IMR-90 (cell line): ENCODE data around the gene TTLL11. TPM values are rescaled to one million over a fixed set of nuclear protein-coding genes. Genes with fewer than 3 reads are reported as not detected.

Source experiments
- ATAC-seq: fragments of 200-7000 bp; cut with Tn5 transposase; 2 replicates; pipeline ENCODE4 v1.9.1; 2020; ENCODE audit warnings: low read depth, mild to moderate bottlenecking, moderate library complexity
- BruUV-seq: library from RNA; stranded (reverse); fragments of 400-500 nt; replicated peaks from 2 replicates; lab custom pipeline; 2021; lab: Mats Ljungman, UMichigan
- CTCF ChIA-PET: fragments of 300-600 bp; formaldehyde crosslinking; extraction: SDS; loops from one replicate; lab custom pipeline; 2021; ENCODE audit warnings: antibody characterized with exemption; lab: Yijun Ruan, JAX
- POLR2A ChIA-PET: fragments of 300-600 bp; sonication (Branson Sonifier 250); formaldehyde crosslinking; loops from one replicate; lab custom pipeline; 2022; ENCODE audit warnings: antibody characterized with exemption; ENCODE audit not compliant: unreplicated experiment; lab: Charles Lee
- DNase-seq: peaks from one replicate; pipeline ENCODE4 v3.0.0; 2013
- H2AFZ ChIP-seq: replicated peaks from 2 replicates; pipeline ENCODE3; 2013; ENCODE audit warnings: low read length, mild to moderate bottlenecking; ENCODE audit not compliant: poor library complexity
- H2AK5ac ChIP-seq: 2 replicates; pipeline ENCODE4 v1.6.1; 2013; ENCODE audit warnings: low read depth, low read length, inconsistent platforms
- H2AK9ac ChIP-seq: replicated peaks from 2 replicates; pipeline ENCODE3; 2013; ENCODE audit warnings: mild to moderate bottlenecking, low read depth, low read length, moderate library complexity; ENCODE audit not compliant: poor library complexity
- H2BK120ac ChIP-seq: 2 replicates; pipeline ENCODE4 v1.6.1; 2013; ENCODE audit warnings: low read depth, low read length, inconsistent platforms
- H2BK15ac ChIP-seq: 3 replicates; pipeline ENCODE4 v1.6.1; 2013; ENCODE audit warnings: low read depth, low read length, inconsistent platforms
- H2BK20ac ChIP-seq: 2 replicates; pipeline ENCODE4 v1.6.1; 2013; ENCODE audit warnings: low read depth, mild to moderate bottlenecking, inconsistent platforms, low read length, moderate library complexity
- H2BK5ac ChIP-seq: 2 replicates; pipeline ENCODE4 v1.6.1; 2013; ENCODE audit warnings: mild to moderate bottlenecking, low read depth, low read length, inconsistent platforms; ENCODE audit not compliant: poor library complexity, severe bottlenecking
- H3K14ac ChIP-seq: replicated peaks from 2 replicates; pipeline ENCODE4 v1.6.1; 2013; ENCODE audit warnings: low read depth, low read length, inconsistent platforms
- H3K18ac ChIP-seq: 2 replicates; pipeline ENCODE4 v1.6.1; 2013; ENCODE audit warnings: low read depth, low read length, control low read depth
- H3K23ac ChIP-seq: 2 replicates; pipeline ENCODE4 v1.6.1; 2013; ENCODE audit warnings: low read depth, low read length, inconsistent platforms
- H3K27ac ChIP-seq: 2 replicates; pipeline ENCODE4 v1.5.1; 2013; ENCODE audit warnings: mild to moderate bottlenecking, control low read depth, low read length; ENCODE audit not compliant: insufficient read depth
- H3K27me3 ChIP-seq: 2 replicates; pipeline ENCODE4 v1.6.1; 2013; ENCODE audit warnings: low read length; ENCODE audit not compliant: control insufficient read depth, insufficient read depth
- H3K36me3 ChIP-seq: 2 replicates; pipeline ENCODE4 v1.6.1; 2013; ENCODE audit warnings: low read length, mixed read lengths; ENCODE audit not compliant: control insufficient read depth, insufficient read depth
- H3K4ac ChIP-seq: 2 replicates; pipeline ENCODE4 v1.6.1; 2013; ENCODE audit warnings: low read depth, low read length, inconsistent platforms
- H3K4me1 ChIP-seq: 2 replicates; pipeline ENCODE4 v1.6.1; 2013; ENCODE audit warnings: low read length, mixed read lengths; ENCODE audit not compliant: control insufficient read depth, insufficient read depth
- H3K4me2 ChIP-seq: 2 replicates; pipeline ENCODE4 v1.6.1; 2013; ENCODE audit warnings: low read depth, mild to moderate bottlenecking, control low read depth, low read length, moderate library complexity
- H3K4me3 ChIP-seq: 2 replicates; pipeline ENCODE4 v1.5.1; 2013; ENCODE audit warnings: low read depth, mild to moderate bottlenecking, control low read depth, low read length, moderate library complexity; ENCODE audit not compliant: insufficient read depth
- H3K56ac ChIP-seq: 2 replicates; pipeline ENCODE4 v1.6.1; 2013; ENCODE audit warnings: low read length, inconsistent platforms; ENCODE audit not compliant: insufficient read depth; ENCODE audit errors: extremely low read depth
- H3K79me1 ChIP-seq, 2 experiments: 2 replicates each; pipeline ENCODE4 v1.6.1; 2013; ENCODE audit warnings: low read length in 2 of 2, inconsistent platforms in 1 of 2, low read depth in 1 of 2
- H3K9ac ChIP-seq: 2 replicates; pipeline ENCODE4 v1.6.1; 2013; ENCODE audit warnings: low read depth, low read length, control low read depth
- H3K9me1 ChIP-seq: 2 replicates; pipeline ENCODE4 v1.6.1; 2013; ENCODE audit warnings: low read length, inconsistent platforms; ENCODE audit not compliant: insufficient read depth
- H3K9me3 ChIP-seq: 2 replicates; pipeline ENCODE4 v1.6.1; 2013; ENCODE audit warnings: low read length; ENCODE audit not compliant: control insufficient read depth, insufficient read depth
- H4K20me1 ChIP-seq: 2 replicates; pipeline ENCODE4 v1.6.1; 2013; ENCODE audit warnings: low read length, inconsistent platforms; ENCODE audit not compliant: insufficient read depth
- H4K5ac ChIP-seq: 2 replicates; pipeline ENCODE4 v1.6.1; 2013; ENCODE audit warnings: mild to moderate bottlenecking, low read depth, low read length, control low read depth
- H4K8ac ChIP-seq, 2 experiments: 2 replicates each; pipeline ENCODE4 v1.6.1; 2013; ENCODE audit warnings: low read depth in 2 of 2, low read length in 2 of 2, control low read depth in 1 of 2, inconsistent platforms in 1 of 2
- H4K91ac ChIP-seq: 2 replicates; pipeline ENCODE4 v1.6.1; 2013; ENCODE audit warnings: low read depth, low read length, inconsistent platforms; ENCODE audit not compliant: insufficient read depth
- CEBPB ChIP-seq: IDR thresholded peaks from 2 replicates; pipeline ENCODE4 v1.6.1; 2012; ENCODE audit warnings: low read depth, low read length, improper control_type of control experiment
- FOS ChIP-seq: fragments of 150-350 bp; IDR thresholded peaks from 2 replicates; pipeline ENCODE4 v1.6.1; 2016; ENCODE audit warnings: low read depth, low read length
- MAFK ChIP-seq: IDR thresholded peaks from 2 replicates; pipeline ENCODE4 v1.6.1; 2012; ENCODE audit warnings: low read depth, low read length, improper control_type of control experiment
- MAZ ChIP-seq: IDR thresholded peaks from 2 replicates; pipeline ENCODE4 v1.6.1; 2012; ENCODE audit warnings: low read depth, mild to moderate bottlenecking, low read length, improper control_type of control experiment, moderate library complexity, borderline replicate concordance
- POLR2A ChIP-seq: IDR thresholded peaks from 2 replicates; pipeline ENCODE4 v1.6.1; 2012; ENCODE audit warnings: mild to moderate bottlenecking, low read depth, low read length
- RAD21 ChIP-seq: IDR thresholded peaks from 2 replicates; pipeline ENCODE4 v1.6.1; 2012; ENCODE audit warnings: low read length, improper control_type of control experiment
- RCOR1 ChIP-seq: IDR thresholded peaks from 2 replicates; pipeline ENCODE4 v1.6.1; 2012; ENCODE audit warnings: mild to moderate bottlenecking, low read length, improper control_type of control experiment; ENCODE audit not compliant: insufficient replicate concordance
- WGBS, 2 experiments: methylation state at CpG; one replicate each; pipeline versions ENCODE4 v1.1.5 to v1.1.7; 2013; ENCODE audit warnings: missing lambda C conversion rate in 2 of 2; ENCODE audit not compliant: insufficient read length in 1 of 2; ENCODE audit errors: extremely low coverage in 2 of 2; 5-methylcytosine and 5-hydroxymethylcytosine counted together
- dilution Hi-C: fragments of 300-500 bp; cut with HindIII; formaldehyde crosslinking; loops from one replicate; pipeline ENCODE4 v1.14.3; 2018; ENCODE audit warnings: low sequenced_read_pairs; ENCODE audit not compliant: unreplicated experiment
- in situ Hi-C: fragments of 300-500 bp; cut with MboI; formaldehyde crosslinking; loops from 3 replicates; pipeline ENCODE4 v1.14.3; 2019; ENCODE audit warnings: low sequenced_read_pairs, inconsistent platforms, mixed read lengths
- intact Hi-C: fragments of 100-400 bp; cut with micrococcal nuclease; formaldehyde crosslinking; loops from 2 replicates; pipeline ENCODE4 v1.10.0; 2022
- polyA plus RNA-seq, 3 experiments: library from polyadenylated mRNA; depleted of rRNA; stranded (reverse); fragments of >200 nt; gene quantifications; 2 replicates each; pipeline ENCODE4 v1.2.3, GENCODE V29; 2012; ENCODE audit warnings: low replicate concordance in 1 of 3
- total RNA-seq: library from RNA; depleted of rRNA; stranded (reverse); fragments of >200 nt; gene quantifications from 2 replicates; pipeline ENCODE4 v1.2.3, GENCODE V29; 2012
- TF ChIP-seq, protein P1 (sequence below): fragments of 150-350 bp; IDR thresholded peaks from 2 replicates; pipeline ENCODE4 v1.6.1; 2016; ENCODE audit warnings: low read depth, mild to moderate bottlenecking, low read length, moderate library complexity, borderline replicate concordance
- TF ChIP-seq, protein P2 (sequence below): conservative IDR thresholded peaks from 2 replicates; pipeline ENCODE4 v1.5.1; 2012; ENCODE audit warnings: mild to moderate bottlenecking, low read depth, low read length, improper control_type of control experiment

The TTLL11 gene
- total and polyA plus RNA-seq, 2 of the 4 experiments (the other 2 are of a cell fraction) = 2.0 to 4.6 TPM

GRCh38 chr9:122116040-122116439 lies 22.9 kb upstream of the TTLL11 start:
- H3K4me2 ChIP-seq = no peak overlapping the region
- TF ChIP-seq RAD21 (no peak), FOS (no peak), MAFK (no peak), RCOR1 (no peak), MAZ (no peak), POLR2A (no peak), CEBPB (no peak)
- TF ChIP-seq, protein P1, sequence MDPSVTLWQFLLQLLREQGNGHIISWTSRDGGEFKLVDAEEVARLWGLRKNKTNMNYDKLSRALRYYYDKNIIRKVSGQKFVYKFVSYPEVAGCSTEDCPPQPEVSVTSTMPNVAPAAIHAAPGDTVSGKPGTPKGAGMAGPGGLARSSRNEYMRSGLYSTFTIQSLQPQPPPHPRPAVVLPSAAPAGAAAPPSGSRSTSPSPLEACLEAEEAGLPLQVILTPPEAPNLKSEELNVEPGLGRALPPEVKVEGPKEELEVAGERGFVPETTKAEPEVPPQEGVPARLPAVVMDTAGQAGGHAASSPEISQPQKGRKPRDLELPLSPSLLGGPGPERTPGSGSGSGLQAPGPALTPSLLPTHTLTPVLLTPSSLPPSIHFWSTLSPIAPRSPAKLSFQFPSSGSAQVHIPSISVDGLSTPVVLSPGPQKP = no peak
- TF ChIP-seq, protein P2, sequence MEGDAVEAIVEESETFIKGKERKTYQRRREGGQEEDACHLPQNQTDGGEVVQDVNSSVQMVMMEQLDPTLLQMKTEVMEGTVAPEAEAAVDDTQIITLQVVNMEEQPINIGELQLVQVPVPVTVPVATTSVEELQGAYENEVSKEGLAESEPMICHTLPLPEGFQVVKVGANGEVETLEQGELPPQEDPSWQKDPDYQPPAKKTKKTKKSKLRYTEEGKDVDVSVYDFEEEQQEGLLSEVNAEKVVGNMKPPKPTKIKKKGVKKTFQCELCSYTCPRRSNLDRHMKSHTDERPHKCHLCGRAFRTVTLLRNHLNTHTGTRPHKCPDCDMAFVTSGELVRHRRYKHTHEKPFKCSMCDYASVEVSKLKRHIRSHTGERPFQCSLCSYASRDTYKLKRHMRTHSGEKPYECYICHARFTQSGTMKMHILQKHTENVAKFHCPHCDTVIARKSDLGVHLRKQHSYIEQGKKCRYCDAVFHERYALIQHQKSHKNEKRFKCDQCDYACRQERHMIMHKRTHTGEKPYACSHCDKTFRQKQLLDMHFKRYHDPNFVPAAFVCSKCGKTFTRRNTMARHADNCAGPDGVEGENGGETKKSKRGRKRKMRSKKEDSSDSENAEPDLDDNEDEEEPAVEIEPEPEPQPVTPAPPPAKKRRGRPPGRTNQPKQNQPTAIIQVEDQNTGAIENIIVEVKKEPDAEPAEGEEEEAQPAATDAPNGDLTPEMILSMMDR = no peak
- BruUV-seq = no TSS peak
- H3K18ac ChIP-seq = no peak overlapping the region
- no peaks in the 10 kb centered on the region for H3K9me3 ChIP-seq
- H4K5ac ChIP-seq = no peak overlapping the region
- no peaks in the 10 kb centered on the region for H4K20me1 ChIP-seq
- H2BK5ac ChIP-seq = no peak overlapping the region
- ChIA-PET CTCF (interaction anchor here (0.6 kb wide), 1 partner anchor 16 kb away, joined by 3 read pairs; no protein-coding TSS in a partner anchor), POLR2A (no interaction called here)
- no peaks in the 10 kb centered on the region for H3K4me1 ChIP-seq
- dilution Hi-C loops (no loop called here), intact Hi-C loops (no loop called here), in situ Hi-C loops (no loop called here)
- DNase-seq = no peak
- H3K79me1 ChIP-seq = no peaks in the 10 kb centered on the region
- H2BK20ac ChIP-seq = no peak overlapping the region
- H3K14ac ChIP-seq = no peak overlapping the region
- no peak overlapping the region for H2AFZ ChIP-seq
- H3K4me3 ChIP-seq = no peak overlapping the region
- no peak overlapping the region for H3K23ac ChIP-seq
- no peak overlapping the region for H3K4ac ChIP-seq
- H2BK120ac ChIP-seq = no peak overlapping the region
- no peak for ATAC-seq
- H2AK9ac ChIP-seq = no peak overlapping the region
- 50% methylated on average over 1 of the region's 4 CpGs; no CpG with 5 or more reads in 1 of the 2 experiments for WGBS, 2 experiments
- no peak overlapping the region for H4K91ac ChIP-seq
- no peak overlapping the region for H2AK5ac ChIP-seq
- H3K9ac ChIP-seq = no peak overlapping the region
- H3K27ac ChIP-seq = no peak overlapping the region
- H3K36me3 ChIP-seq = no peaks in the 10 kb centered on the region
- H2BK15ac ChIP-seq = no peak overlapping the region
- H4K8ac ChIP-seq = no peak overlapping the region
- no peaks in the 10 kb centered on the region for H3K9me1 ChIP-seq
- no peak overlapping the region for H3K56ac ChIP-seq
- peaks cover 31% of the 10 kb centered on the region for H3K27me3 ChIP-seq
